AG04450 (cell line): ENCODE data around the gene UBE2H. TPM values are rescaled to one million over a fixed set of nuclear protein-coding genes. Genes with fewer than 3 reads are reported as not detected.
A peak's percentile ranks its signal among the peaks of the same experiment; 100 is the strongest.

ENCODE experiments used
- CTCF ChIA-PET: fragments of 300-600, 350-600 bp; formaldehyde crosslinking; extraction: SDS; loops from one replicate; lab custom pipeline; 2022; ENCODE audit warnings: antibody characterized with exemption, inconsistent platforms; lab: Charles Lee
- POLR2A ChIA-PET: fragments of 350-600 bp; formaldehyde crosslinking; extraction: SDS; loops from one replicate; lab custom pipeline; 2021; ENCODE audit warnings: antibody characterized with exemption, inconsistent platforms; lab: Yijun Ruan, JAX
- DNase-seq: peaks from one replicate; pipeline ENCODE4 v3.0.0-alpha.2; 2011; ENCODE audit warnings: low read depth, low spot score
- H3K27ac ChIP-seq: one replicate; pipeline ENCODE4 v1.5.1; 2012; ENCODE audit warnings: low read depth, low read length, control low read depth
- H3K27me3 ChIP-seq: one replicate; pipeline ENCODE4 v1.6.0; 2012; ENCODE audit warnings: low read length; ENCODE audit not compliant: control insufficient read depth, insufficient read depth
- H3K4me3 ChIP-seq: 2 replicates; pipeline ENCODE4 v1.5.1; 2011; ENCODE audit warnings: mild to moderate bottlenecking, low read depth, low read length, control low read depth
- H3K9me3 ChIP-seq: 2 replicates; pipeline ENCODE4 v1.5.1; 2012; ENCODE audit warnings: low read length; ENCODE audit not compliant: control insufficient read depth, insufficient read depth
- polyA plus RNA-seq: library from polyadenylated mRNA; depleted of rRNA; stranded (reverse); fragments of >200 nt; gene quantifications from 2 replicates; pipeline ENCODE4 v1.2.3, GENCODE V29; 2011
- TF ChIP-seq, protein P1 (sequence below): IDR thresholded peaks from 2 replicates; pipeline ENCODE4 v1.5.1; 2011; ENCODE audit warnings: low read depth, low read length, control low read depth, inconsistent platforms

Gene UBE2H
- polyA plus RNA-seq, 1 experiment: 180 TPM

DNA sequence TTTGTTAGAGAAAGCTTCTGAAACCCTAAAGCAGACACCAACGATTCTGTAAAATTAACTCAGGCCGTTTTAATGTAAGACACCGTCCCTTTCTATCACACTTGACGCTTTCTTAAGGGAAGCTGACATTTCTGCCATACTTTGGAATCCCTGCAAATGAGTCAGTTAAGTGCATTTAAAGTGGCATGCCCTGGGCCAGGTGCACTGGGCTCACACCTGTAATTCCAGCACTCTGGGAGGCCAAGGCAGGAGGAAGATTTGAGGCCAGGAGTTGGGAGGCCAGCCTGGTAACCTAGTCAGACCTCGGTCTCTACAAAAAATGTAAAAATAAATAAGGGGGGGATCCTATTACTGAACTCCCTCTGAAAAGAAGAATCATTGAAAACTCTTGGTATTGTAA is 4.4 kb downstream of the UBE2H start:
- no peak for DNase-seq
- Histone ChIP-seq H3K4me3 (peak overlapping the region; percentile 90), H3K27ac (peak overlapping the region; percentile 97), H3K9me3 (peaks cover 4% of the 10 kb centered on the region; the same call in 1 of the 2 replicates), H3K27me3 (no peaks in the 10 kb centered on the region)
- CTCF ChIA-PET: interaction anchor here (0.5 to 1.1 kb wide), 4 partner anchors 62 to 591 kb away, joined by 3 to 8 read pairs (median 4); no protein-coding TSS in a partner anchor
- POLR2A ChIA-PET: interaction anchor here (0.5 to 2.1 kb wide), 11 partner anchors 11 to 123 kb away, joined by 3 to 14 read pairs (median 4); no protein-coding TSS in a partner anchor
- TF ChIP-seq, protein P1, sequence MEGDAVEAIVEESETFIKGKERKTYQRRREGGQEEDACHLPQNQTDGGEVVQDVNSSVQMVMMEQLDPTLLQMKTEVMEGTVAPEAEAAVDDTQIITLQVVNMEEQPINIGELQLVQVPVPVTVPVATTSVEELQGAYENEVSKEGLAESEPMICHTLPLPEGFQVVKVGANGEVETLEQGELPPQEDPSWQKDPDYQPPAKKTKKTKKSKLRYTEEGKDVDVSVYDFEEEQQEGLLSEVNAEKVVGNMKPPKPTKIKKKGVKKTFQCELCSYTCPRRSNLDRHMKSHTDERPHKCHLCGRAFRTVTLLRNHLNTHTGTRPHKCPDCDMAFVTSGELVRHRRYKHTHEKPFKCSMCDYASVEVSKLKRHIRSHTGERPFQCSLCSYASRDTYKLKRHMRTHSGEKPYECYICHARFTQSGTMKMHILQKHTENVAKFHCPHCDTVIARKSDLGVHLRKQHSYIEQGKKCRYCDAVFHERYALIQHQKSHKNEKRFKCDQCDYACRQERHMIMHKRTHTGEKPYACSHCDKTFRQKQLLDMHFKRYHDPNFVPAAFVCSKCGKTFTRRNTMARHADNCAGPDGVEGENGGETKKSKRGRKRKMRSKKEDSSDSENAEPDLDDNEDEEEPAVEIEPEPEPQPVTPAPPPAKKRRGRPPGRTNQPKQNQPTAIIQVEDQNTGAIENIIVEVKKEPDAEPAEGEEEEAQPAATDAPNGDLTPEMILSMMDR: no peak

DNA sequence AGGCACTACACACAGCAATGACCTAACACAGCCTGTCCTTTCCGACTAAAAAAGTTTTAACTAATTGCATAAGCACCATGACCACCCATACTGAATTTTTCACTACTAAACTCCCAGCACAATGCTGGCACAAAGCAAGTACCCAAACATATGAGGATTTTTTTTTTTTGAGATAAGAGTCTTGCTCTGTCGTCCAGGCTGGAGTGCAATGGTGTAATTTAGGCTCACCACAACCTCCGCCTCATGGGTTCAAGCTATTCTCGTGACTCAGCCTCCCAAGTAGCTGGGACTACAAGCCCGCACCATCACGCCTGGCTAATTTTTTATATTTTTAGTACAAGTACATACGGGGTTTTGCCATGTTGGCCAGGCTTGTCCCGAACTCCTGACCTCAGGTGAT is 5.1 kb downstream of the UBE2H start:
- H3K4me3 ChIP-seq: no peak overlapping the region; the same call in 1 of the 2 replicates
- H3K27ac ChIP-seq: peak overlapping the region; percentile 22
- TF ChIP-seq, protein P1: no peak
- DNase-seq: no peak
- no peaks in the 10 kb centered on the region for H3K27me3 ChIP-seq
- H3K9me3 ChIP-seq: peaks cover 4% of the 10 kb centered on the region; the same call in 1 of the 2 replicates
- CTCF ChIA-PET: no interaction called here
- POLR2A ChIA-PET: interaction anchor here (1.0 to 2.1 kb wide), 3 partner anchors 11 to 116 kb away, joined by 4 to 14 read pairs (median 11); no protein-coding TSS in a partner anchor

DNA sequence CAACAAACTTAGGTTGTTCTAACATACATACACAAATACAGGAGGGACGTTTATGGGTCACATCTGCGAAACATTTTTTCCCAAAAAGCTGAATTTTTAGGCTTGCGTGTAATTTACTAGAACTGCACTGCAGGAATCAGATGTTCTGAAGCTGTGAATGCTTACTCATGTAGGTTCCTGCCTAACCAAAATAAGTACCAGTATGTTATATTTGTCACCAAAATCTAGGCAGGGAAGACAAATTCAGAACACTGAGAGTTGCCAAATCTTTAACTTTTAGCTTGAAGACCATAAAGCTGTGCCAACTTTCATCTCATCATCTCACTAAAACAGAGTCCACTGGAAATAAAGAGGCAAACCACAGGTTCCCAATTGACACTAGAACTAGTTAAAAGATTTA is 5.7 kb downstream of the UBE2H start:
- no peak for DNase-seq
- TF ChIP-seq, protein P1: no peak
- ChIA-PET CTCF (no interaction called here), POLR2A (no interaction called here)
- peaks cover under 1% of the 10 kb centered on the region; the same call in 1 of the 2 replicates for H3K9me3 ChIP-seq
- no peak overlapping the region; the same call in 1 of the 2 replicates for H3K4me3 ChIP-seq
- H3K27me3 ChIP-seq: no peaks in the 10 kb centered on the region
- H3K27ac ChIP-seq: no peak overlapping the region

DNA sequence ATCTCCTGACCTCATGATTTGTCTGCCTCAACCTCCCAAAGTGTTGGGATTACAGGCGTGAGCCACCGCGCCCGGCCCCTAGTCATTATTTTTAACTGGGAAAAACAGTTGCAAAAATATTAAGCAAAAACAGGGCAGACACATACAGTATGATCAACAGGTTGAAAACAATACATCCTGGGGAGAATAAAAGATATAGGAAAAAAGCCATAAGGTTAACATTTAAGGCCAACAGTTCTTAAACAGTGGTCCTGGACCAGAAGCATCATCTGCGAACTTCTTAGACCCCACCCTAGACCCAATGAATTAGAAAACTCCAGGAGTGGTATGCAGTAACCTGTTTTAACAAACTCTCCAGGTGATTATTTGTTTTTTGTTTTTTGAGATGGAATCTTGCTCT is 6.5 kb downstream of the UBE2H start:
- TF ChIP-seq, protein P1: no peak
- Histone ChIP-seq H3K9me3 (no peaks in the 10 kb centered on the region), H3K27ac (no peak overlapping the region), H3K27me3 (no peaks in the 10 kb centered on the region), H3K4me3 (no peak overlapping the region)
- ChIA-PET POLR2A (no interaction called here), CTCF (no interaction called here)
- no peak for DNase-seq

DNA sequence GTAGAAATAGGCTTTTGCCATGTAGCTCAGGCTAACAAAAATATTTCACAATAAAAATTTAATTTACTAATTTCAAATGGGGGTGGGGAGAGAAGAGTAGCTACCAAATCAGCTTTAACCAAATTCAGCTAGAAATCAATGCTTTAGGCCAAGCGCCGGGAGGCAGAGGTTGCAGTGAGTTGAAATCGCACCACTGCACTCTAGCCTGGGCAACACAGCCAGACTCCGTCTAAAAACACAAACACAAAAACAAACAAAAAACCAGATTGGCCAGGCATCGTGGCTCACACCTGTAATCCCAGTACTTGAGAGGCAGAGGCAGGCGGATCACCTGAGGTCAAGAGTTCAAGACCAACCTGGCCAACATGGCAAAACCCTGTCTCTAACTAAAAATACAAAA is 9.4 kb downstream of the UBE2H start:
- CTCF ChIA-PET: no interaction called here
- no peak overlapping the region for H3K4me3 ChIP-seq
- no peak overlapping the region for H3K27ac ChIP-seq
- TF ChIP-seq, protein P1: no peak
- no peak for DNase-seq
- POLR2A ChIA-PET: interaction anchor here (0.8 kb wide), 1 partner anchor 12 kb away, joined by 3 read pairs; no protein-coding TSS in a partner anchor
- no peaks in the 10 kb centered on the region for H3K9me3 ChIP-seq
- no peaks in the 10 kb centered on the region for H3K27me3 ChIP-seq
